ENCODE results near the gene FOXJ3.

- TF ChIP-seq CTCF (IDR thresholded peaks at IDR 0.05) = no peak
- no peak for TF ChIP-seq EZH2 (IDR thresholded peaks at IDR 0.05; ENCODE audit: borderline replicate concordance, insufficient read depth, low read depth, low read length, poor library complexity, severe bottlenecking)
Measured at GRCh38 chr1:42201986-42202385, 133.0 kb downstream of the FOXJ3 start.
